PFSK-1 (cell line): Measurements from ENCODE around the gene USB1.

Experiments used
- FOXP2 ChIP-seq: optimal IDR thresholded peaks from 2 replicates; pipeline ENCODE3; 2011; ENCODE audit warnings: borderline replicate concordance, control low read depth, inconsistent platforms; ENCODE audit not compliant: insufficient read depth; ENCODE audit errors: extremely low read length, extremely low read depth
- POLR2AphosphoS5 ChIP-seq: IDR thresholded peaks from 2 replicates; pipeline ENCODE4 v1.6.1; 2012; ENCODE audit warnings: low read depth, mild to moderate bottlenecking, control low read depth, low read length, moderate library complexity
- REST ChIP-seq, 2 experiments: IDR thresholded peaks; 2 replicates each; pipeline versions ENCODE4 v1.6.1 to v1.8.0; 2011 to 2012; ENCODE audit warnings: low read depth in 2 of 2, low read length in 2 of 2, control low read depth in 1 of 2, inconsistent platforms in 1 of 2, mild to moderate bottlenecking in 1 of 2, moderate library complexity in 1 of 2; ENCODE audit not compliant: insufficient read depth in 1 of 2
- SIN3A ChIP-seq: IDR thresholded peaks from 2 replicates; pipeline ENCODE4 v1.6.1; 2012; ENCODE audit warnings: mild to moderate bottlenecking, low read length, moderate library complexity, borderline replicate concordance; ENCODE audit not compliant: insufficient read depth
- TAF1 ChIP-seq: IDR thresholded peaks from 2 replicates; pipeline ENCODE4 v1.6.1; 2012; ENCODE audit warnings: low read length, control low read depth, borderline replicate concordance; ENCODE audit not compliant: insufficient read depth

Gene USB1

DNA sequence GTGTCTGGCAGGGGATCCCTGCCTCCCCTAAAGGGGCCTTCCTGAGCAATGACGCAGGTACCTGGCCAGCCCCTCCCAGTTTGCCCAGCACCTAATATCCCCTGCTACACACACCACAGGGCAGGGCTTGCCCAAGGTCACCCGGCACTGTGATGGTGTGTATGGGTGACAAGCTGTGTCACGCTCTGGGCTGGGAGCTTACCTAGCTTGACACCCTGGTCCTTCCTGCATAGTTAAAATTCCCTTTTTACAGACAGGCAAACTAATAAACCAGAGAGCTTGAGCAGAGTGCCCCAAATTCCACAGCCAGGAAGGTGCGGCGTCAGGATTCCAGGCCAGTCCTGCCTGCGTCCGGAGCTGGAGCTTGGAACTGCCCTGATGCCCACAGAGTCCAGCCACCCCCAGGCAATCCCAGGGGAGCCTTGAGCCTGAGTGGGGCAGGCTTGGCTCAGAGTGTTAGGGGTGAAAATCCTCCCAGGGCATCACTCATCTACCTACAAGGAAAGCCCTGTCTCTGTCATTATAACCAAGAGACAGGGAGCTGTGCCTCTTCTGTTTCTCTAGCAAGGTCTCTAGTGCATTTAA is 42.5 kb downstream of the USB1 start:
- TF ChIP-seq FOXP2 (no peak), POLR2AphosphoS5 (no peak)

GRCh38 chr16:58044266-58045019 is 43.2 kb downstream of the USB1 start:
- no peak for TF ChIP-seq FOXP2
- TF ChIP-seq TAF1 = no peak
- no peak for TF ChIP-seq SIN3A
- TF ChIP-seq REST (IDR thresholded peaks at IDR 0.05; ENCODE audit: insufficient read depth in 1 of 2, low read depth in 2 of 2, low read length in 2 of 2) = no peak
- TF ChIP-seq POLR2AphosphoS5 = no peak

DNA sequence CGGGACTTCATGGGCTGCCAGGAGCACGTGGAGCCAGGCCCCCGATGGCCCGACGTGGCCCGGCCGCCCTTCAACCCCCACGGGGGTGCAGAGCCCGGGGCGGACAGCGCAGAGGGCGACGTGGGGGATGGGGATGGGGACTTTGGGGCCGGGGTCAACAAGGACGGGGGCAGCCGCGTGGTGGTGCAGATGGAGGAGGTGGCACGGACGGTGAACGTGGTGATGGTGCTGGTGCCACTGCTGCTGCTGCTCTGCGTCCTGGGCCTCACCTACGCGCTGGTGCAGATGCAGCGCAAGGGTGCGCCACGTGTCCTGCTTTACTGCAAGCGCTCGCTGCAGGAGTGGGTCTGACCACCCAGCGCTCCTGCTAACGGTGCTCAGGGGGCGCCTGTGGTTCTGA is 43.9 kb downstream of the USB1 start:
- TF ChIP-seq SIN3A (no peak), FOXP2 (no peak), TAF1 (no peak), POLR2AphosphoS5 (no peak), REST (IDR thresholded peaks at IDR 0.05; ENCODE audit: insufficient read depth in 1 of 2, low read depth in 2 of 2, low read length in 2 of 2) (no peak)

GRCh38 chr16:58046054-58046881 is 45.1 kb downstream of the USB1 start:
- TF ChIP-seq REST (IDR thresholded peaks at IDR 0.05; ENCODE audit: insufficient read depth in 1 of 2, low read depth in 2 of 2, low read length in 2 of 2) (no peak), FOXP2 (no peak), POLR2AphosphoS5 (no peak), TAF1 (no peak), SIN3A (no peak)

DNA sequence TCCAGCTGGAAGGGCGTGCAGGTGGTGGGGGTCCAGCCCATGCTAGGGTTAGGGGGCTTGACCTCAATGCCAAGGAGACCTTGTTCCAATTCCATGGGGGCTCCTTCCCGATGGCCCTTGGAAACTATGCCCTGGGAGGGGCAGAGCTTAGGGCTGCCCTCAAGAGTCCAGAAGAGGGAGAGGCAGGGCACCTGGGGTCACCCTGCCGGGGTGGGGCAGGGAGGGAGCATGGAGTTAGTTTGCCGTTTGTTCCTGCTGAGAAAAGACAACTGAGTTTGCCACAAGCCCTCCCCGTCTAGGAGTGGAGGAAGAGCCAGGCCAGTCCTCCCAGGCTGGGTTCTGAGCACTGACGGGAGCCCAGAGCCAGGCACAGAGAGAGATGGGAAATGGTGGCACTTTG is 45.7 kb downstream of the USB1 start:
- TF ChIP-seq POLR2AphosphoS5 (no peak), FOXP2 (no peak), TAF1 (no peak), SIN3A (no peak), REST (IDR thresholded peaks at IDR 0.05; ENCODE audit: insufficient read depth in 1 of 2, low read depth in 2 of 2, low read length in 2 of 2) (no peak)
